ENCODE measurements around the gene MYOD1.

The MYOD1 gene

DNA sequence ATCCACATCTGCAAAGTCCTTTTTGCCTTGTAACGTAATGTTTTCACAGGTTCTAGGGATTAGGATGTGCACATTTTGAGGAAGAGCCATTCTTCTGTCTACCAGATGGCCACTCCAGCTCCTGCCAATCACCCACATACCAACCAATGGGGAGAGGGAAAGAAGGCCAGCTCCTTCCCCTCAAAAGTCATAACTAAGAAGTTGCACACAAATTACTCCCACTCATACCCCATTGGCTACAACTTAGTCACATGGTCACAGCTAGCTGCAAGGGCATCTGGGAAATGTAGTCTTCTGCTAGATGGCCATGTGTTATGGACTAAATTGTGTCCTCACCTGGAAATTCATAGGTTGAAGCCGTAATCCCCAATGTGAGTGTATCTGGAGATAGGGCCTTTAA lies 15.4 kb upstream of the MYOD1 start:
- DNase-seq: no peak

DNA sequence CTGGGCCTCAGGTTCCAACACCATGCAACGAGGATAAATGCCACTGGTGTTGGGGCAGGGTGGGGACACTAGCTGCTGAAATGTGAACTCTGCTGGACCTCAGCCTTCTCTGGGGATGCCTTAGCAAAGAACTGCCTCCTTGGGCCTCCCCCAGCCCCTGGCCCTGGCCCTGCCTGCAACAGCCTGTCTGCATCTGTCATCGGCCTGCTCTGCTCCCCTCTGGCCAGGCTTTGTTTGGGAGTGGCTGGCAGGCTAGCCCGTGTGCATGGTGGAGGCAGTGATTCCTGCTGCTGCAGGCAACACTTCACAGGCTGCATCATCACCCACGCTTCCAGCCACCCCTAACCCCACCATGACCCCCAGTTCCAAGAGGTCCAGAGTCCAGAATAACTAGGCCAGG lies 11.5 kb upstream of the MYOD1 start:
- DNase-seq: no peak

DNA sequence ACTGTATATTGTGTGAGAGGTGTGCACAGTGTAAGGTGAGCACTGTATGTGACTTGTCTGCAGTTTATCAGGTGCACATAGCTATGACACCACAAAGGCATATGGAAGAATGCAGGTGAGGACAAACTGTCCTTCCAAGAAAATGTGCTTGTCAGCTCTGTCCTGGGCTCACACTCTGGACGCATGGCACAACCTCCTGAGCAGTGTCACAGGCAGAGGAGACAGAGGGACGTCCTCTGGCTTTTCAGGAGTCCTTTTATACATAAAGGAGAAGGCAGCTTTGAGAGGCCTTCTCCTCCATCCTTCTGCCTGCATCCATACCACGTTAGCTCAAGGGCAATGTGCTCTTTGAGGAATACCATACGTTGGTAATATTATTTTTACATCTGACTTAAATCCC lies 7.5 kb upstream of the MYOD1 start:
- DNase-seq: no peak

DNA sequence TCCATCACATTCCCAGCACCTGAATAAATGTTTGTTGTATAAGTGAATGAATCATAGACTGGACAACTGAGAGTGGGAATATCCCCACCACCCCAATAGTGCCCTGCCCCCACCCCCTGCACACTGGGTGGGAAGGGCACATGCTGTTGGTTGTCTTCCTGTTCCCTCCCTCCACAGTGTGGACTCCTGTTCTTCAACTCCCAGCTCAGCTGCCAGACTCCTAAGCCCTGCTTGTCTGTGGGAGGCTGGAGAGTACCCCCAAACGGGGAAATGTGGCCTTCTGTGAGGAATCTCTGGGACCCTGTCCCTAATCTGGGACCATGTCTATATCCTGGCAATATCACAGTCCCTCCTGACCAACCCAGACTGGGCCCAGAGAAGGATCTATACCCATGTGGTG lies 5.5 kb upstream of the MYOD1 start:
- DNase-seq: no peak

DNA sequence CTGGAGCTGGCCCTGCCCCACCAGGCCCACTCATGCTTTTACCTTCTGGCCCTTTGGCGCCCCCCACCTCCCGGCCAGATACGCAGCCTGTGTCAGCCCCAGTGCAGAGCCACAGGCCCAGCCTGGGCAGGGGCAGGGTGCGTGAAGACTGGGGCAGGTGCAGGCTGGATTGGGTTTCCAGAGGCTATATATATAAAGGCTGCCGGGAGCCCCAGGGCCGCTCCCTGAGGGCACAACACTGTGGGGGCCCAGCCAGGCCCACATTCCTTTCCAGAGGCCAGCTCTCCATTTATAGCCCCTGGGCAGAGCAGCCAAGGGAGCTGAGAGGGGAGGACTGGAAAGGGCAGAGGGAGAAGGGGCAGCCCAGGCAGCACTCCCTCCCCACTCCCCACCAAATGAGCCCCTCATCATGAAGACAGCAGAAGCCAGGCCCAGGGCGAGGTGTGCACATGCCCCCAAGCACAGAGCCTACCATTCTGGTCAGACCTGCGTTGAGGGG lies 5.0 kb upstream of the MYOD1 start:
- no peak for DNase-seq

DNA sequence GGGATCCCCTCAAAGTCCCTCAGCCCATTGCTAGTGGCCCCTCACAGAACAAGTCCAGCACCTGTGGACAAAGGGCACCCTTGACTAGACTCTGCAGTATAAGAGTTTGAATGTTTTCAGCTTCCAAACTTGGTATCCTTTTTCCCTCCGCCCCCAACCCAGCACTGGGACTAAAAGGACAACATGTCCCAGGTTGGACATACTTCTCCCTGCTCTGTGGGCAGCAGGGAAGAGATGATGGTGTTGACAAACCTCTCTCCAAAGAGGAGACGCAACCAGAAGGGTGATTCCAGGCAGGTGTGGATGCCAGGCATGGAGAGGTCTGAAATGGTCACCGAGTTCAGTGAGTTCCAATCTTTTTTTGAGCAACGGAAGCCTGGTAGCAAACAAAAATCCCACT lies 4.5 kb upstream of the MYOD1 start:
- no peak for DNase-seq

DNA sequence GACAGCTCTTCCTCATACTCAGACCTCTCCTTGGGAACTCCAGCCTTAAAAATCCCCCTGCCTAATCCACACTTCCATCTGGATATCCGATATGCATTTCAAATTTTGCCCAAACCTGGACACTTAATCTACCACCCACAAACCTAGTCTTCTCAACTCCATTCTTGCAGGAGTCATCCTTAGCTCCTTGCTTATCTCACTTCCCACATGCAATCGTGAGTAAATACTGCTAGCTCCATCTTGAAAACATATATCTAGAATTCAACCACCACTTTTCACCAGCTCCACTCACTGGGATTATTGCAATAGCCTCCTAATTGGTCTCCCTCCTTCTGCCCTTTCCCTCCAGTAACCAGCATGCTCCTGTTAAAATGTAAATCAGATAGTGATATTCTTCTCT lies 2.6 kb upstream of the MYOD1 start:
- DNase-seq: no peak

DNA sequence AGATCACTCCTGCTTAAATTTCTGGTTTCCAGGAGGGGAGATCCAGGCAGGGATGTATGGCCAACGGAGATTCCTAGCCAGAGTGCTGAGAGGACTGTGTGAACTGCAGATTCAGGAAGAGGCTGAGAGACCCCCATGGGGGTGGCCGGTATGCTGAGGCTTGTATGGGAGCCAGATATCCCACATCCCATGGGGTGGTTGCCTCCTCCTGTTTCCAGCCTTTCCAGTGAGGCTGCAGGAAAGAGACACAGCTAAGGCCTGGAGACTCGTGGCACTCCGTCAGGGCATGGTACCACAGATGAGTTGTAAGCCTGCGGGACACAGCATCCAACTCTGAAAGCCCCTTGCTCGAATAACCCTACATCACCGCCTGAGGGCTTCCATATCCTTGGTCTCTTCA lies 1.4 kb upstream of the MYOD1 start:
- no peak for DNase-seq

DNA sequence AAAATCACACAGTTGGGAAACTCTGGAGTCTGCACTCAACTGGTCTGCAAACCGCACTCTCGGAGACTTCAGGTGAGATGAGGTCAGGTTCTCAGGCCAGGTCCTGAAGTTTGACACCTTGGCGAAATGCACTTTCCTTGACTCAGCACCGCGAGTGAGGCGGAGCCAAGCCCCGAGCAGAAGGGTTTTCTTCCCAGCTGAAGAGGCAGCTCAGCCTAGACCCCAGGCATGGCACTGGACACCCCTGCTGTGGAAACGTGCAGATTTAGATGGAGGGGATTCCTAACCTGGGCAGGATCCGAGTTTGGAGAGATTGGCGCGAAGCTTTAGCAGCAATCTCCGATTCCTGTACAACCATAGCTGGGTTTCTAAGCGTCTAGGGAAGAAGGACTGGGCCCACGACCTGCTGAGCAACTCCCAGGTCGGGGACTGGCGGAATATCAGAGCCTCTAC lies 835 bp upstream of the MYOD1 start:
- DNase-seq: no peak

DNA sequence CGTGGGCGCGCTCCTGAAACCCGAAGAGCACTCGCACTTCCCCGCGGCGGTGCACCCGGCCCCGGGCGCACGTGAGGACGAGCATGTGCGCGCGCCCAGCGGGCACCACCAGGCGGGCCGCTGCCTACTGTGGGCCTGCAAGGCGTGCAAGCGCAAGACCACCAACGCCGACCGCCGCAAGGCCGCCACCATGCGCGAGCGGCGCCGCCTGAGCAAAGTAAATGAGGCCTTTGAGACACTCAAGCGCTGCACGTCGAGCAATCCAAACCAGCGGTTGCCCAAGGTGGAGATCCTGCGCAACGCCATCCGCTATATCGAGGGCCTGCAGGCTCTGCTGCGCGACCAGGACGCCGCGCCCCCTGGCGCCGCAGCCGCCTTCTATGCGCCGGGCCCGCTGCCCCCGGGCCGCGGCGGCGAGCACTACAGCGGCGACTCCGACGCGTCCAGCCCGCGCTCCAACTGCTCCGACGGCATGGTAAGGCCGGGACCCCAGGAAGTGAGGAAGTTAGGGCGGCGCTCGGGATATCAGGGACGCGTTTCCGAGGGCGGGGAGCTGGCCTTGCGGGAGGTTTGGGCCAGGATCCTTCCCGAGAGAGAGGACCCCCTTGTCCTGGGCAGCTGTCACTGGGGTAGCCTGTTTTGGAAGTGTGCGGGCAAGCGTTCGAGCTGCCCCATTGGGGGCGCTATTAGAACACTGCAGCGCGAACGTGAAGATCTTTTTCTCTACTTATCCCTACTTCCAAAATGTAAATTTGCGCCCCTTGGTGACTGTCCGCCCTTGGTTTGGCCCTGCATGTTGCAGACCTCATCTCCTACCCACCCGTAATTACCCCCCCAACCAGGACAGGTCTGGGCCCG lies 796 bp downstream of the MYOD1 start:
- DNase-seq: no peak

DNA sequence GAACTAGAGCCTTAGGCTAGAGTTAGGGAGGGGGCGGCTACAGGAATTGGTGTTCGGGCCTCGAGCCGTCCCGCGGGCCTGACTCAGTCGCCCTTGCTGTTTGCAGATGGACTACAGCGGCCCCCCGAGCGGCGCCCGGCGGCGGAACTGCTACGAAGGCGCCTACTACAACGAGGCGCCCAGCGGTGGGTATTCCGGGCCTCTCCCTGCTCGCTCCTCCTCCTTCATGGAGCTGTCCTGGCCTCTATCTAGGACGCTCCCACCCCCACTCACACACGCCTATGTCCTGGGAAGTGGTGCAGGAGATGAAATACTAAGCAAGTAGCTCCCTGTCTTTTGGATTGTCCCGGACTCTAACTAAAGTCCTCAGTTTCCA lies 1.4 kb downstream of the MYOD1 start:
- no peak for DNase-seq

DNA sequence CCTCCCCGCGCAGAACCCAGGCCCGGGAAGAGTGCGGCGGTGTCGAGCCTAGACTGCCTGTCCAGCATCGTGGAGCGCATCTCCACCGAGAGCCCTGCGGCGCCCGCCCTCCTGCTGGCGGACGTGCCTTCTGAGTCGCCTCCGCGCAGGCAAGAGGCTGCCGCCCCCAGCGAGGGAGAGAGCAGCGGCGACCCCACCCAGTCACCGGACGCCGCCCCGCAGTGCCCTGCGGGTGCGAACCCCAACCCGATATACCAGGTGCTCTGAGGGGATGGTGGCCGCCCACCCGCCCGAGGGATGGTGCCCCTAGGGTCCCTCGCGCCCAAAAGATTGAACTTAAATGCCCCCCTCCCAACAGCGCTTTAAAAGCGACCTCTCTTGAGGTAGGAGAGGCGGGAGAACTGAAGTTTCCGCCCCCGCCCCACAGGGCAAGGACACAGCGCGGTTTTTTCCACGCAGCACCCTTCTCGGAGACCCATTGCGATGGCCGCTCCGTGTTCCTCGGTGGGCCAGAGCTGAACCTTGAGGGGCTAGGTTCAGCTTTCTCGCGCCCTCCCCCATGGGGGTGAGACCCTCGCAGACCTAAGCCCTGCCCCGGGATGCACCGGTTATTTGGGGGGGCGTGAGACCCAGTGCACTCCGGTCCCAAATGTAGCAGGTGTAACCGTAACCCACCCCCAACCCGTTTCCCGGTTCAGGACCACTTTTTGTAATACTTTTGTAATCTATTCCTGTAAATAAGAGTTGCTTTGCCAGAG lies 2.0 kb downstream of the MYOD1 start:
- no peak for DNase-seq

DNA sequence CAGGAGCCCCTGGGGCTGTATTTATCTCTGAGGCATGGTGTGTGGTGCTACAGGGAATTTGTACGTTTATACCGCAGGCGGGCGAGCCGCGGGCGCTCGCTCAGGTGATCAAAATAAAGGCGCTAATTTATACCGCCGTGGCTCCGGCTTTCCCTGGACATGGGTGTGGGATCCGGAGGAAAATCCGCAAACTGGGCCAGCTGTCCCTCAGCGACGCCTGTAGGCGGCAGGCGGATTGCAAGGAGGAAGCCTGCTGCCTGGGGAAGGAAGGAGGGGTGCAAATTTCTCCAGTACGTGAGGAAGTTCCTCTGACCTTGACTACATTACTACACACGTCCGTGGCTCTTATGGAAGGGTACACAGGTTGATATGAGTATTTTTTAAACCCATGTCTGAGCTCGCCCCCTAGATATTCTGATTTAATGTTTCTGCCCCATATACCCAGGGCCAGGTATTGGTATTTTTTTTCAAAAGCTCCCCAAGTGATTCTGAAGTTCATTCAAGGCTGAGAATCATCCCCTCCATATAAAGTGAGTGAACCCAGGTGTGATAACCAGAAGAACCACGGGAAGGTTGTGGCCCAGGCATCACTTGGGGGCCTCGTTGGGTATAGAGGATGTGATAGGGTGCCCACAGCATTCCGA lies 2.8 kb downstream of the MYOD1 start:
- no peak for DNase-seq

DNA sequence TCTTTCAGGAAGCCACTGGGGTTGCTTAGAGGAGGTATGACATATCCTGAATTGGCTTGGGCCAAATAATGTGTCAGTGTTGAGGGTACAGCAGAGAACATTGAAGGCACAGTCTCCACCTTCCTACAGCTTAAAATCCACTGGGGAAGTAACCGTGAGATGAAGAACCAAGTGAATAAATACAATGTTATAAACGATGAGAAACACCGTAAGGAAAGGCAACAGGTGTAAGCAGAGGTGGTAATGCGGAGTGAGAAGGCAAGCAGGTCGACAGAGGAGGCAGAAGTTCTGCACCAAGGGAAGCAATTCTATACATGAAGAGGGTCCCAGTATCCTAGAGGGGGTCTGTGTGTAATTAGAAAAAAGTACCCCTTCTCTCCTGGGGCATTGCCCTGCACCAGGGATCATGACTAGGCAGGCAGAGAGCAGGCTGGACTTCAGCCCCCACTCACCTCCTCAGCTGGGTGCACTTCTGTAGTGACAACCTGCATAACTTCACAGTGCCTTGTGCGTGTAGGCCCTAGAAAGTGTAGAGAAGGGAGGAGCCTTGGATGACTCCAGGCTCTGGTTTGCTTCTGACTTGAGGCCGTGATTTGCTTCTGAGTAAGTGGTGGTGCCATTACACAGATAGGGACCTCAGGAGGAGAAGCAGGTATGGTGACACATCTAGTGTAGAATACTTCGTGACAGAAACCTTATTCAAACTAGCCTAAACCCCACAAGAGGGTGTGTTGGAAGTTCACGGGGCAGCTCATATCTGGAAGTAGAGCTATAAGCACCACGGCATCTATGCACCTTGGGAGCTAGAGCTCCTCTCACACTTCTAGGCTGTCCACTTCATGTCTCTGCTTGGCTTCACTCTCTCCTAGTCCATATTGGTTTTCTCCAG lies 4.9 kb downstream of the MYOD1 start:
- no peak for DNase-seq

DNA sequence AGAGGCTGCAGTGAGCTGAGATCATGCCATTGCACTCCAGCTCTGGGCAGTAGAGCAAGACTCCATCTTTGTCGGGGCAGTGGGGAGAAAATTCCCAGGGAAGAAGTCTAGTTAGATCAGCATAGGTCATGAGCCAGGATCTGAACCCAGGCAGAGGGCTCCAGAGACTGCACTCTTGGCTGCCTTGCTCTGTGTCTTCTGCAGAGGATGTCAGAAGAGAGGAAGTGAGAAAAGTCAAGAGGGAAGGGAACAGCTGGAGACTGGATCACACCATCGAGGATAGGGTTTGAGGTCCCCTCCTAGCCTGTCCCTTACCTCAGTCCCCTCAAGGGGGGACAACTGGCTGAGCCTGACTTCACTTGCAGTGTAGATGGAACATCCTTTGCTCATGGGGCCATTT lies 5.8 kb downstream of the MYOD1 start:
- no peak for DNase-seq

DNA sequence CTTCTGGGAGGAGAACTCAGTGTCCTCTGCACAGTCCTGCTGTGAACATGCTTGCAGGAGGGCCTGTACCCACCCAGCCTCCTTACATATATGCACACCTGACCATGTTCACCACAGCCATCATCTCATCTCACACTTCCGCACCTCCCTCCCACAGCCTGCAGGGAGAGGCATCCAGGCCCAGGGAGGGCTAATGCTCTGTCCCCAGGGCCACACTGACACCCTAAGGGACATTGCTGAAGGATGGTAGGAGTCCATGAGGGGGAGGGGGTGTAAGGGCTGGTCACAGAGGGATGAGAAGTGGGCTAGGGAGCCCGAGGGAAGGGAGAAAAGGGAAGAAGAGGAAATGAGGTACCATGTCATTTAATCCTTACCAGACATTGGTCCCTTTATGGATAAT lies 10.8 kb downstream of the MYOD1 start:
- DNase-seq: no peak

DNA sequence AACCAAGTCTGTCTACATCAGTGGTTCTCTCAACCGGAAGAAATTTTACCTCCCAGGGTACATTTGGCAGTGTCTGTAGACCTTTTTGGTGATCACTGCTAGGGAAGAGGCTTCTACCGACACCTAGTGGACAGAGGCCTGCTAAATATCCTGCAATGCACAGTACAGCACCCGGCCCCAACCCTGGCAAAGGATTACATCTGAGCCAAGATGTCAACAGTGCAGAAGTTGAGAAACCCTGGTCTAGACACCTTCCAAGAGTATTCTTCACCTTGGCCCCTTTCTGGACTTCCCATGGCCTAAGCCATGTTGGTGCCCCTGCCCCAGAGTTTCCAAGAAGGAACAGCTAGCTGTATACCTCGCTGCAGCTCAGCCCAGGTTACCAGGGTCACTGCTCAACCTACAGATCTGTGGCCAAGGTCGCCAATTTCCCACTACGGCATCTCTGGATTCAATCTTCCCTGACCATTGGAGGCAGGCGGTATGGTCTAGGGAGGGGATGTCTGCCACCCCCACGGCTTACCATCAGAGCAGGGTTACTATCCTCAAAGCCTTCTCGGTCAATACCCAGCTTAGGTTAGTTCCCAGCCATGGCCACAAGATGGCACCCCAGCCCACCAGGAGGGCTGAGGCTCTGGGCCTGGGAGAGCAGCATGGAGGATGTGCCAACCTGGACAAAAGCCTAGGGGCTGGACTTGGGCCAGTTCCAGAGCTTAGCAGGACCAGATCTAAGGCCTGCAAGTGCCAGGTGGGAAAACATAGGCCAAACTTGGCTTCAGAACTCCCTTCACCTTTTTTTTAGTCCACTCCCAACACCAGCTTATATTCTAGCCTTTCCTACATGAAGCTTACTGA lies 11.5 kb downstream of the MYOD1 start:
- peak; percentile 46 for DNase-seq

DNA sequence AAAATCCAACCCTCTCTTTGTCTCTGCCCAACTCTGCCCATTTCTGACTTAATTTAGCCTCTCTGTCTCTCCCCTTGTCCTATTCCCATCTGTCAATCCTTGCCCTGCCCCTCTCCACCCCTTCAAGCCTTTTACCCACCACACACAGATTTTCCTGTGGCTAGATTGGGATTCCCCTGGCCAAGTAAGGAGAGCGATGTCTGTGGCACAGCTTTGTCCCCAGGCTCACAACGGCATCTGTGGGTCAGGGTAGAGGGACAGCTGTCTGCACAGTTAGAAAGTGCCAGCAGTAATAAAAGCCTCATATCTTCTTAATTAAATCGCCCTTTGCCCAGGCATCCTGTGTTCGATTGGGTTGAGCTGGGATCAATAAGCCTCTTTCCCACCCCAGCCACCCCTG lies 13.9 kb downstream of the MYOD1 start:
- DNase-seq: no peak

DNA sequence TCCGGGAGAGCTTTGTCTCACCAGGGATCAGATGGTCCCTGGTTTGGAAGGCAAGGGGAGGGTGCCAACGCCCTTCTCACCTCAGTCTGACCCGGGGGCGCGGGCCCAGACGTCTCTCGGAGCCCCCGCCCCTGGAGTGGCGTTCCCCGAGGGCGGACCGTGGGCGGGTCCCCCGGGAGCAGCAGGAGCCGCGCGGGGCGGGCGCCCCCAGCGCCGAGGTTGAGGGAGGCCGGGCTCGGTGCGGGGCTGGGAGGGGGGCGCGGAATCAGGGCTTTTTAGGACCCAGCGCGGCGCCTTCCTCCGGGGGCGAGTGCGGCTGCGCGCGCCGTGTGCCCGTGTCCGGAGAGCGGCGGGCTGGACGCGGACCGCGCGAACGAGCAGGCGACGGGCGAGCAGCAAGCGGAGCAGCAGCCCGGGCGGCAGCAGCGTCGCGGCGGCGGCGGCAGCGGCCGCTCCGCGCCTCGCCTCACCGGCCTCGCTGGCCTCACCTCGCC lies 15.1 kb downstream of the MYOD1 start, which contains the start of gene KCNC1:
Gene KCNC1, plus strand, starts transcription at position 364 of the 494 bp plus-strand sequence. CDS start 1,222 bp downstream, outside the sequence.
- DNase-seq: no peak

DNA sequence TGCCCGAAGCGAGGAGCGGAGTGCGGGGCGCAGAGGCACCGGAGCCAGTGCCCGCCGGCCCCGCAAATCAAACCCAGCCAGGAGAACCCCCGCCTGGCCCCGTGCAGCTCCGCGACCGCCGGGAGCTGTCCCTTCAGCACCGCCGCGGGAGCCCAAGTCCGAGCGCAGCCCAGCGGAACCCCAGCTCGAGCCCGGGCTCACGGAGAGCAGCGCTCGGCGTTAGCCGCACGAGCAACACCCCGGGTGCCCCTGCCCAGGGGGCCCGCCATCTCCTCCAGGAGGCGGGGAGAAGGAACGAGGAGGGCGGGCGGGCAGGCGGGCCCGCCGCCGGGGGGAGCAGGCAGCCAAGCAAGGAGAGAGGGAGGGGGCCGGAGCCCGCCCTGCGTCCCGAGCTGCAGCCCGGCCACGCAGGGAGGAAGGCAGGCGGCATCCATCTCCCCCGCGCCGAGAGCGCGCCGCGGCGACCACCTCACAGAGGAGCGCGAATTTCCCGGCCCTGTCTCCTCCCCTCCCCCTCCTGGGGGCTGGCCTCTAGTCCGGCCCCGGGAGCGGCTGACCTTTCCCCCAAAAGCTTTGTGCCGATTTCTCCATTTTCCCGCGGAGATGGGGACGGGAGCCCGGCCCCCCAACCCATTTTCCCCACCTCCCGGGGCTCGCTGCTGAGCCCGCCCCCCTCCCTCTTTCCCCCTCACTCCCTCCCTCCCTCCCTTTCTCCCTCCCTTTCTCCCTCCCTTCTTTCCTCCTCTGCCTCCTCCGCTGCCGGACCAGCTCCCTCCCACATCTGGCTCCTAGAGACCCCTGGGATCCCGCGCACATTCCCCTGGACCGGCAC lies 15.8 kb downstream of the MYOD1 start:
- no peak for DNase-seq
